MM.1S (cell line): ENCODE data around the gene SCN4A.
A peak's percentile ranks its signal among the peaks of the same experiment; 100 is the strongest.

ENCODE experiments used
- DNase-seq: peaks from one replicate; pipeline ENCODE4 v3.0.0-alpha.2; 2015
- H2AFZ ChIP-seq: fragments of 300-600 bp; sonication (generic); 2 replicates; pipeline ENCODE4 v1.6.0; 2016; ENCODE audit warnings: antibody characterized with exemption, low read length
- H3F3A ChIP-seq: fragments of 300-600 bp; sonication (generic); 2 replicates; pipeline ENCODE4 v1.6.1; 2016; ENCODE audit warnings: mild to moderate bottlenecking, antibody characterized with exemption, low read length, moderate library complexity, mixed read lengths; ENCODE audit not compliant: insufficient read depth
- H3K27ac ChIP-seq: fragments of 300-600 bp; sonication (generic); 2 replicates; pipeline ENCODE4 v1.5.1; 2016; ENCODE audit warnings: mild to moderate bottlenecking, low read length
- H3K27me3 ChIP-seq: fragments of 300-600 bp; sonication (generic); replicated peaks from 2 replicates; pipeline ENCODE4 v1.6.0; 2016; ENCODE audit warnings: low read length; ENCODE audit not compliant: insufficient read depth
- H3K36me3 ChIP-seq: fragments of 300-600 bp; sonication (generic); replicated peaks from 2 replicates; pipeline ENCODE4 v1.6.1; 2016; ENCODE audit warnings: mild to moderate bottlenecking, low read length, mixed read lengths; ENCODE audit not compliant: insufficient read depth
- H3K4me1 ChIP-seq: fragments of 300-600 bp; sonication (generic); 2 replicates; pipeline ENCODE4 v1.6.1; 2016; ENCODE audit warnings: low read length, mixed read lengths
- H3K4me2 ChIP-seq: fragments of 300-600 bp; sonication (generic); 2 replicates; pipeline ENCODE4 v1.6.0; 2016; ENCODE audit warnings: low read depth, low read length
- H3K4me3 ChIP-seq: fragments of 300-600 bp; sonication (generic); 2 replicates; pipeline ENCODE4 v1.5.1; 2016; ENCODE audit warnings: low read length, mixed read lengths
- H3K79me2 ChIP-seq: fragments of 300-600 bp; sonication (generic); 2 replicates; pipeline ENCODE4 v1.6.1; 2016; ENCODE audit warnings: mixed run types, low read length, mixed read lengths
- H3K9ac ChIP-seq: fragments of 300-600 bp; sonication (generic); 2 replicates; pipeline ENCODE4 v1.6.1; 2016; ENCODE audit warnings: low read length, mixed read lengths
- H3K9me2 ChIP-seq: fragments of 300-600 bp; sonication (generic); replicated peaks from 2 replicates; pipeline ENCODE4 v1.6.1; 2016; ENCODE audit warnings: mild to moderate bottlenecking, low read length, mixed read lengths; ENCODE audit not compliant: insufficient read depth
- H3K9me3 ChIP-seq: fragments of 300-600 bp; sonication (generic); replicated peaks from 2 replicates; pipeline ENCODE4 v1.6.1; 2016; ENCODE audit warnings: mild to moderate bottlenecking, low read length, mixed read lengths; ENCODE audit not compliant: insufficient read depth
- H4K20me1 ChIP-seq: fragments of 300-600 bp; sonication (generic); 2 replicates; pipeline ENCODE4 v1.6.1; 2016; ENCODE audit warnings: mild to moderate bottlenecking, low read length, moderate library complexity, mixed read lengths; ENCODE audit not compliant: insufficient read depth
- EZH2 ChIP-seq: fragments of 300-600 bp; sonication (generic); optimal IDR thresholded peaks from 2 replicates; pipeline ENCODE3; 2017; ENCODE audit warnings: low read depth, mild to moderate bottlenecking, antibody characterized with exemption, low read length, mixed read lengths
- EZH2phosphoT487 ChIP-seq: fragments of 300-600 bp; sonication (generic); IDR thresholded peaks from 2 replicates; pipeline ENCODE4 v1.6.1; 2018; ENCODE audit warnings: antibody characterized with exemption, low read length
- TF ChIP-seq, protein P1 (sequence below): fragments of 300-600 bp; sonication (generic); IDR thresholded peaks from 2 replicates; pipeline ENCODE4 v1.5.1; 2016; ENCODE audit warnings: antibody characterized with exemption, low read length, mixed read lengths

SCN4A gene

DNA sequence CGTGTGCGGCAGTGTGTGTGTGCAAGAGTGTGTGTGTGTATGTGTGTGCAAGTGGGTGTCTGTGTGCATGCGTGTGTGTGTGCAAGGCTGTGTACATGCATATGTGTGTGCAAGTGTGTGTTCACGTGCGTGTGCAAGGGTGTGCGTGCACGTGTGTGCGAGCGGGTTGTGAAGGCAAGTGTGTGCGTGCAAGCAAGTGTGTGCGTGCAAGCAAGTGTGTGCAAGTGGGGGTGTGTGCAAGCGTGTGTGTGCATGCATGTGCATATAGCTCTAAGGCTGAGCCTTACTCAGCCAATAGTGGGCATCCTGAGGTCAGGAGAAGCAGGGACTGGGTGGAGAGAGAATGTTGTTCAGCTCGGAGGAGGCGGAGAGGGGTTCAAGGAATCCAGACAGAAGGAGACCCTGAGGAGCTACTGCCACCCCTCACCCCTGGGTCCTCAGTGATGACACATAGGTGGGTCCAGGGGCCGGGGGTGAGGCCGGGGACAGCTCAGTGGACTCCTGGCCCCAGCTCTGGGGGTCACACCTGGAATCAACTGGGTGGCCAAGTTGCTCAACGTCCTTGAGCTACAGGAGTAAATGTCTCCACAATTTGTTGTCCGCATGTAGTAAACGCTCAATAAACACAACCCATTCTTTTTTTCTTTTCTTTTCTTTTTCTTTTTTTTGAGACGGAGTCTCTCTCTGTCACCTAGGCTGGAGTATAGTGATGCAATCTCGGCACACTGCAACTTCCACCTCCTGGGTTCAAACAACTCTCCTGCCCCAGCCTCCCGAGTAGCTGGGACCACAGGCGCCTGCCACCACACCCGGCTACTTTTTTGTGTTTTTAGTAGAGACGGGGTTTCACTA is 27.2 kb upstream of the SCN4A start:
- H2AFZ ChIP-seq = no peak overlapping the region
- H3K4me2 ChIP-seq = no peak overlapping the region
- H3K4me1 ChIP-seq = no peaks in the 10 kb centered on the region
- H3K9me3 ChIP-seq = no peaks in the 10 kb centered on the region
- H3K36me3 ChIP-seq = no peaks in the 10 kb centered on the region
- no peak overlapping the region for H3K9ac ChIP-seq
- no peak overlapping the region for H3K27ac ChIP-seq
- no peak overlapping the region for H3K4me3 ChIP-seq
- DNase-seq = no peak
- H3K27me3 ChIP-seq = no peaks in the 10 kb centered on the region
- no peaks in the 10 kb centered on the region for H3K9me2 ChIP-seq
- TF ChIP-seq, protein P1, sequence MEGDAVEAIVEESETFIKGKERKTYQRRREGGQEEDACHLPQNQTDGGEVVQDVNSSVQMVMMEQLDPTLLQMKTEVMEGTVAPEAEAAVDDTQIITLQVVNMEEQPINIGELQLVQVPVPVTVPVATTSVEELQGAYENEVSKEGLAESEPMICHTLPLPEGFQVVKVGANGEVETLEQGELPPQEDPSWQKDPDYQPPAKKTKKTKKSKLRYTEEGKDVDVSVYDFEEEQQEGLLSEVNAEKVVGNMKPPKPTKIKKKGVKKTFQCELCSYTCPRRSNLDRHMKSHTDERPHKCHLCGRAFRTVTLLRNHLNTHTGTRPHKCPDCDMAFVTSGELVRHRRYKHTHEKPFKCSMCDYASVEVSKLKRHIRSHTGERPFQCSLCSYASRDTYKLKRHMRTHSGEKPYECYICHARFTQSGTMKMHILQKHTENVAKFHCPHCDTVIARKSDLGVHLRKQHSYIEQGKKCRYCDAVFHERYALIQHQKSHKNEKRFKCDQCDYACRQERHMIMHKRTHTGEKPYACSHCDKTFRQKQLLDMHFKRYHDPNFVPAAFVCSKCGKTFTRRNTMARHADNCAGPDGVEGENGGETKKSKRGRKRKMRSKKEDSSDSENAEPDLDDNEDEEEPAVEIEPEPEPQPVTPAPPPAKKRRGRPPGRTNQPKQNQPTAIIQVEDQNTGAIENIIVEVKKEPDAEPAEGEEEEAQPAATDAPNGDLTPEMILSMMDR = no peak
- no peaks in the 10 kb centered on the region for H3K79me2 ChIP-seq
- no peaks in the 10 kb centered on the region for H4K20me1 ChIP-seq
- H3F3A ChIP-seq = no peaks in the 10 kb centered on the region

DNA sequence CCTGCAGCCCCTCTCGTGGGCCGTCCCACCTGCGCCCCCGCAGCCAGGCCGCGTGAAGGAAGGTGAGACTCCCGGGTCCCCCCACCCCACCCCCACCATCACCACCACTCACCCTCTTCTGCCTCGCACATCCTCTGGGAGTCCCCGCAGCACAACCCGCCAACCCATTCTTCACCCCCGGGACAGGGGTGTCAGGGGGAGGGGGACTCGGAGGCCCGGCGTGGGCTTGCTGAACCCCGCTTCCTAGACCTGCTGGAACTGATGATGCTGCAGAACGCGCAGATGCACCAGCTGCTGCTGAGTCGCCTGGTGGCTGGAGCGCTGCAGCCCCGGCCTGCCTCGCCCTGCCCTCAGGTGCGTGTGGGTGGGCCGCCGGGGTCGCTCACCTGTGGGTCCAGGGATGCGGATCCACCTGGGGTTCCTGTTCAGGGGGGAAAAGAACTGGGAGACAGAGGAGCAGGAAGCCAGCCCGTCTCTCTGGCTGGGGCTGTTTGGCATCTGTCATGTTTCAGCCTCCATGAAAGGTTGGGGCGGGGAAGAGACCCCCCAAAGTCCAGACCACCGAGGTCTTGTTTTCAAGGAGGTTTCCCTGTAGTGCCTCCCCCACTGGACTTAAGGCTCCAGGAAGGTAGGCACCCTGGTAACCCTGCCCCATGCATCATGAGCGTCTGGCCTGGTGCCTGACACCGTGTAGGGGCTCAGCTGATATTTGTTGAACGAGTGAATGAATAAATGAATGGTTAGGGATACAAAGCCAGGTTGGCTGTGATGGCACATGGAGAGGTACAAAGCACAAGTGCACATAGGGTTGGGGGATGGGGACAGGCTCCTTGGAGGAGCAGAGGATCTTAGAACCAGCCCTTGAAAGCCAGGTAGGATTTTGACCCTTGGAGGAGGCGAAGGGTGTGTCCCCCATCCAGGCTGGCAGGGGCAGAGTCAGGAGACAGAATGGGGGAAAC is 26.3 kb upstream of the SCN4A start:
- no peak overlapping the region; the same call in 1 of the 2 replicates for H3K9ac ChIP-seq
- no peaks in the 10 kb centered on the region for H4K20me1 ChIP-seq
- no peaks in the 10 kb centered on the region for H3F3A ChIP-seq
- no peaks in the 10 kb centered on the region for H3K36me3 ChIP-seq
- DNase-seq = peak; percentile 59
- H3K4me2 ChIP-seq = peak overlapping the region; percentile 83
- H3K27me3 ChIP-seq = no peaks in the 10 kb centered on the region
- no peaks in the 10 kb centered on the region for H3K9me2 ChIP-seq
- TF ChIP-seq EZH2phosphoT487 (no peak), EZH2 (no peak)
- TF ChIP-seq, protein P1 = no peak
- no peaks in the 10 kb centered on the region for H3K79me2 ChIP-seq
- no peaks in the 10 kb centered on the region for H3K4me1 ChIP-seq
- peak overlapping the region; percentile 77 for H2AFZ ChIP-seq
- no peak overlapping the region for H3K27ac ChIP-seq
- peak overlapping the region; percentile 70 for H3K4me3 ChIP-seq
- H3K9me3 ChIP-seq = no peaks in the 10 kb centered on the region

GRCh38 chr17:63998050-63998720 is 25.5 kb upstream of the SCN4A start, which contains the start of gene PRR29:
PRR29 (plus strand) TSS chr17:63998351; CDS start chr17:63998365, 14 bp downstream.
- TF ChIP-seq, protein P1 = no peak
- no peak for TF ChIP-seq EZH2phosphoT487
- TF ChIP-seq EZH2 = no peak
- H3K27me3 ChIP-seq = no peaks in the 10 kb centered on the region
- H3K36me3 ChIP-seq = no peaks in the 10 kb centered on the region
- H3K4me3 ChIP-seq = peak within 1 kb of the TSS; percentile 70
- no peak within 1 kb of the TSS; the same call in 1 of the 2 replicates for H3K9ac ChIP-seq
- H3K9me2 ChIP-seq = no peaks in the 10 kb centered on the region
- no peaks in the 10 kb centered on the region for H4K20me1 ChIP-seq
- peak; percentile 49 for DNase-seq
- no peaks in the 10 kb centered on the region for H3K4me1 ChIP-seq
- peak within 1 kb of the TSS; percentile 83 for H3K4me2 ChIP-seq
- no peaks in the 10 kb centered on the region for H3K79me2 ChIP-seq
- H3K27ac ChIP-seq = no peak within 1 kb of the TSS
- no peaks in the 10 kb centered on the region for H3F3A ChIP-seq
- H3K9me3 ChIP-seq = no peaks in the 10 kb centered on the region
- peak within 1 kb of the TSS; percentile 77 for H2AFZ ChIP-seq
